Measurements from ENCODE around the gene AQP2. TPM values are rescaled to one million over a fixed set of nuclear protein-coding genes. Genes with fewer than 3 reads are reported as not detected.

Gene AQP2
- total and polyA plus RNA-seq, 2 experiments from 2014 or later = 0.07 TPM; not detected in 1

DNA sequence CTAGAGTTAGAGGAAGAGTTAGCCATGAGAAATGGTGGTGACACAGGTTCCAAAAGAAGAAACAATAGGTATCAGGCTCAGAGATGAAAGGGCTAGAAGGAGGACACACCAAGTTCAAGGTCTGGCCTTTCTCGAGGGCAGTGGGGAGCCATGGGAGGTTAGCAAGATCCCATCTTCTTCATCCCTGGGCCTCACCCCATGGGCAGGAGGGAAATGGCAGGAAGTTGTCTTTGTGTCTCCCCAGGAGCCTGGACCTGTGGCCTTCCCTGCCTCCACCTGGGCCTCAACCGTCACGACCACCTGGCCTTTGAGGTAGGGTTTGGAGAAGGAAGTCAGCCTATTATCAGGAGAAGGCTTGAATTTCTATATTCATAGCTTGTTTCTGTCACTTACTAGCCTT is 5.8 kb upstream of the AQP2 start (continued):
- TF ChIP-seq, protein P1, sequence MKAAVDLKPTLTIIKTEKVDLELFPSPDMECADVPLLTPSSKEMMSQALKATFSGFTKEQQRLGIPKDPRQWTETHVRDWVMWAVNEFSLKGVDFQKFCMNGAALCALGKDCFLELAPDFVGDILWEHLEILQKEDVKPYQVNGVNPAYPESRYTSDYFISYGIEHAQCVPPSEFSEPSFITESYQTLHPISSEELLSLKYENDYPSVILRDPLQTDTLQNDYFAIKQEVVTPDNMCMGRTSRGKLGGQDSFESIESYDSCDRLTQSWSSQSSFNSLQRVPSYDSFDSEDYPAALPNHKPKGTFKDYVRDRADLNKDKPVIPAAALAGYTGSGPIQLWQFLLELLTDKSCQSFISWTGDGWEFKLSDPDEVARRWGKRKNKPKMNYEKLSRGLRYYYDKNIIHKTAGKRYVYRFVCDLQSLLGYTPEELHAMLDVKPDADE (IDR thresholded peaks at IDR 0.05) = no peak
- TF ChIP-seq POLR2AphosphoS5 (IDR thresholded peaks at IDR 0.05; ENCODE audit: low read depth) = no peak
- no peak for TF ChIP-seq EZH2phosphoT487 (IDR thresholded peaks at IDR 0.05; ENCODE audit: unreplicated experiment)

DNA sequence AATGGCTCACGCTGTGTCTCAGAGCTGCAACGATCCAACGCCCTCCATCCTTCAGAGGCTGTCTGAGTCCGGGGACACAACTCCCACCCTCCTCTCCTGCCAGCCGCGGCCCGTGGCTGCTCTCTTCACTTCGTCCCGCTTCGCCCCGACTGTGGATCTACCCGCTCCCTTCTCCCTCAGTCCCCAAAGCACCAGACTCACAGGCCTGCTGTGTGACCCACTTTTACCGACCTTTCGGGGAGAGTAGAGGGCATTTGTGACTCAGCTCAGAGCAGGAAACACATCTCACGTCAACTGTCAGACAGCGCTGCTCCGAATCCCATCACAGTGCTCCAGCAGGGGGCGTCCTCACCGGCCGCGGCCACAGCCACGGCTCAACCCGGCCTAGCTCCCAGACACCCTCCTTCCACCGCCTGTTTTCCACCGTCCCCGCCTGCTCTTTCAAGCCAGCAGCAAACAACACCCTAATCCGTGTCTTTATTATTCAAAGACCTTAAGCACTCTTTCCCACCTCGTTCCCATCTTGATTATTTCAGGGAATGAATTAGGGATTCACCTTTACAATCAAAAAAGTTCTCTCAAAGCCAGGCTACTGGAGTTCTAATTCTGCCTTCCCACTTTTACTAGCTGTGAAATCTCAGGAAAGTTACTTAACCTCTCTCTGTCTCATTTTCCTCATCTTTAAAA is 5.0 kb upstream of the AQP2 start:
- Histone ChIP-seq H3K79me2 (replicated peaks; ENCODE audit: insufficient read depth) (no peaks in the 10 kb centered on the region), H3K9me2 (ENCODE audit: insufficient read depth) (no peaks in the 10 kb centered on the region), H3K4me3 (peak overlapping the region; percentile 37), H3K27ac (ENCODE audit: low read depth) (peak overlapping the region; percentile 17; the same call in 1 of the 2 replicates), H3K36me3 (ENCODE audit: insufficient read depth) (no peaks in the 10 kb centered on the region), H3K4me2 (peak overlapping the region; percentile 75), H3K27me3 (ENCODE audit: insufficient read depth) (no peaks in the 10 kb centered on the region), H2AFZ (peak overlapping the region; percentile 60; the same call in 1 of the 2 replicates), H3F3A (replicated peaks; ENCODE audit: low read depth) (no peaks in the 10 kb centered on the region), H4K20me1 (replicated peaks; ENCODE audit: insufficient read depth) (no peaks in the 10 kb centered on the region), H3K4me1 (ENCODE audit: insufficient read depth) (peaks cover 26% of the 10 kb centered on the region)
- Mint-ChIP-seq H3K36me3 (ENCODE audit: low read depth) (no peaks in the 10 kb centered on the region), H3K27me3 (ENCODE audit: insufficient read depth, low read depth, poor library complexity) (peaks cover 14% of the 10 kb centered on the region), H3K4me3 (peak overlapping the region; percentile 64), H3K4me1 (peaks cover 41% of the 10 kb centered on the region), H3K9me3 (no peaks in the 10 kb centered on the region), H3K27ac (no peak overlapping the region)
- ATAC-seq (peak; percentile 96), DNase-seq (ENCODE audit: low spot score) (peak; percentile 90)
- TF ChIP-seq JUNB (IDR thresholded peaks at IDR 0.05; ENCODE audit: unreplicated experiment) (no peak), ZNF331 (CRISPR knock-in tag; IDR thresholded peaks at IDR 0.05; ENCODE audit: low read depth) (no peak), EZH2 (IDR thresholded peaks at IDR 0.05; ENCODE audit: low read depth, unreplicated experiment) (no peak), NANOG (IDR thresholded peaks at IDR 0.05; ENCODE audit: borderline replicate concordance) (0 out of 2 replicates have a peak, but pooled peaks have one; percentile 23), STAT1 (IDR thresholded peaks at IDR 0.05; ENCODE audit: unreplicated experiment) (no peak), EZH2phosphoT487 (IDR thresholded peaks at IDR 0.05; ENCODE audit: unreplicated experiment) (no peak), CREB1 (CRISPR knock-in tag; IDR thresholded peaks at IDR 0.05; ENCODE audit: low read depth) (peak; percentile 55), POLR2AphosphoS5 (IDR thresholded peaks at IDR 0.05; ENCODE audit: low read depth) (no peak)
- TF ChIP-seq, protein P2, sequence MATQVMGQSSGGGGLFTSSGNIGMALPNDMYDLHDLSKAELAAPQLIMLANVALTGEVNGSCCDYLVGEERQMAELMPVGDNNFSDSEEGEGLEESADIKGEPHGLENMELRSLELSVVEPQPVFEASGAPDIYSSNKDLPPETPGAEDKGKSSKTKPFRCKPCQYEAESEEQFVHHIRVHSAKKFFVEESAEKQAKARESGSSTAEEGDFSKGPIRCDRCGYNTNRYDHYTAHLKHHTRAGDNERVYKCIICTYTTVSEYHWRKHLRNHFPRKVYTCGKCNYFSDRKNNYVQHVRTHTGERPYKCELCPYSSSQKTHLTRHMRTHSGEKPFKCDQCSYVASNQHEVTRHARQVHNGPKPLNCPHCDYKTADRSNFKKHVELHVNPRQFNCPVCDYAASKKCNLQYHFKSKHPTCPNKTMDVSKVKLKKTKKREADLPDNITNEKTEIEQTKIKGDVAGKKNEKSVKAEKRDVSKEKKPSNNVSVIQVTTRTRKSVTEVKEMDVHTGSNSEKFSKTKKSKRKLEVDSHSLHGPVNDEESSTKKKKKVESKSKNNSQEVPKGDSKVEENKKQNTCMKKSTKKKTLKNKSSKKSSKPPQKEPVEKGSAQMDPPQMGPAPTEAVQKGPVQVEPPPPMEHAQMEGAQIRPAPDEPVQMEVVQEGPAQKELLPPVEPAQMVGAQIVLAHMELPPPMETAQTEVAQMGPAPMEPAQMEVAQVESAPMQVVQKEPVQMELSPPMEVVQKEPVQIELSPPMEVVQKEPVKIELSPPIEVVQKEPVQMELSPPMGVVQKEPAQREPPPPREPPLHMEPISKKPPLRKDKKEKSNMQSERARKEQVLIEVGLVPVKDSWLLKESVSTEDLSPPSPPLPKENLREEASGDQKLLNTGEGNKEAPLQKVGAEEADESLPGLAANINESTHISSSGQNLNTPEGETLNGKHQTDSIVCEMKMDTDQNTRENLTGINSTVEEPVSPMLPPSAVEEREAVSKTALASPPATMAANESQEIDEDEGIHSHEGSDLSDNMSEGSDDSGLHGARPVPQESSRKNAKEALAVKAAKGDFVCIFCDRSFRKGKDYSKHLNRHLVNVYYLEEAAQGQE (IDR thresholded peaks at IDR 0.05; ENCODE audit: unreplicated experiment) = peak; percentile 8
- TF ChIP-seq, protein P3, sequence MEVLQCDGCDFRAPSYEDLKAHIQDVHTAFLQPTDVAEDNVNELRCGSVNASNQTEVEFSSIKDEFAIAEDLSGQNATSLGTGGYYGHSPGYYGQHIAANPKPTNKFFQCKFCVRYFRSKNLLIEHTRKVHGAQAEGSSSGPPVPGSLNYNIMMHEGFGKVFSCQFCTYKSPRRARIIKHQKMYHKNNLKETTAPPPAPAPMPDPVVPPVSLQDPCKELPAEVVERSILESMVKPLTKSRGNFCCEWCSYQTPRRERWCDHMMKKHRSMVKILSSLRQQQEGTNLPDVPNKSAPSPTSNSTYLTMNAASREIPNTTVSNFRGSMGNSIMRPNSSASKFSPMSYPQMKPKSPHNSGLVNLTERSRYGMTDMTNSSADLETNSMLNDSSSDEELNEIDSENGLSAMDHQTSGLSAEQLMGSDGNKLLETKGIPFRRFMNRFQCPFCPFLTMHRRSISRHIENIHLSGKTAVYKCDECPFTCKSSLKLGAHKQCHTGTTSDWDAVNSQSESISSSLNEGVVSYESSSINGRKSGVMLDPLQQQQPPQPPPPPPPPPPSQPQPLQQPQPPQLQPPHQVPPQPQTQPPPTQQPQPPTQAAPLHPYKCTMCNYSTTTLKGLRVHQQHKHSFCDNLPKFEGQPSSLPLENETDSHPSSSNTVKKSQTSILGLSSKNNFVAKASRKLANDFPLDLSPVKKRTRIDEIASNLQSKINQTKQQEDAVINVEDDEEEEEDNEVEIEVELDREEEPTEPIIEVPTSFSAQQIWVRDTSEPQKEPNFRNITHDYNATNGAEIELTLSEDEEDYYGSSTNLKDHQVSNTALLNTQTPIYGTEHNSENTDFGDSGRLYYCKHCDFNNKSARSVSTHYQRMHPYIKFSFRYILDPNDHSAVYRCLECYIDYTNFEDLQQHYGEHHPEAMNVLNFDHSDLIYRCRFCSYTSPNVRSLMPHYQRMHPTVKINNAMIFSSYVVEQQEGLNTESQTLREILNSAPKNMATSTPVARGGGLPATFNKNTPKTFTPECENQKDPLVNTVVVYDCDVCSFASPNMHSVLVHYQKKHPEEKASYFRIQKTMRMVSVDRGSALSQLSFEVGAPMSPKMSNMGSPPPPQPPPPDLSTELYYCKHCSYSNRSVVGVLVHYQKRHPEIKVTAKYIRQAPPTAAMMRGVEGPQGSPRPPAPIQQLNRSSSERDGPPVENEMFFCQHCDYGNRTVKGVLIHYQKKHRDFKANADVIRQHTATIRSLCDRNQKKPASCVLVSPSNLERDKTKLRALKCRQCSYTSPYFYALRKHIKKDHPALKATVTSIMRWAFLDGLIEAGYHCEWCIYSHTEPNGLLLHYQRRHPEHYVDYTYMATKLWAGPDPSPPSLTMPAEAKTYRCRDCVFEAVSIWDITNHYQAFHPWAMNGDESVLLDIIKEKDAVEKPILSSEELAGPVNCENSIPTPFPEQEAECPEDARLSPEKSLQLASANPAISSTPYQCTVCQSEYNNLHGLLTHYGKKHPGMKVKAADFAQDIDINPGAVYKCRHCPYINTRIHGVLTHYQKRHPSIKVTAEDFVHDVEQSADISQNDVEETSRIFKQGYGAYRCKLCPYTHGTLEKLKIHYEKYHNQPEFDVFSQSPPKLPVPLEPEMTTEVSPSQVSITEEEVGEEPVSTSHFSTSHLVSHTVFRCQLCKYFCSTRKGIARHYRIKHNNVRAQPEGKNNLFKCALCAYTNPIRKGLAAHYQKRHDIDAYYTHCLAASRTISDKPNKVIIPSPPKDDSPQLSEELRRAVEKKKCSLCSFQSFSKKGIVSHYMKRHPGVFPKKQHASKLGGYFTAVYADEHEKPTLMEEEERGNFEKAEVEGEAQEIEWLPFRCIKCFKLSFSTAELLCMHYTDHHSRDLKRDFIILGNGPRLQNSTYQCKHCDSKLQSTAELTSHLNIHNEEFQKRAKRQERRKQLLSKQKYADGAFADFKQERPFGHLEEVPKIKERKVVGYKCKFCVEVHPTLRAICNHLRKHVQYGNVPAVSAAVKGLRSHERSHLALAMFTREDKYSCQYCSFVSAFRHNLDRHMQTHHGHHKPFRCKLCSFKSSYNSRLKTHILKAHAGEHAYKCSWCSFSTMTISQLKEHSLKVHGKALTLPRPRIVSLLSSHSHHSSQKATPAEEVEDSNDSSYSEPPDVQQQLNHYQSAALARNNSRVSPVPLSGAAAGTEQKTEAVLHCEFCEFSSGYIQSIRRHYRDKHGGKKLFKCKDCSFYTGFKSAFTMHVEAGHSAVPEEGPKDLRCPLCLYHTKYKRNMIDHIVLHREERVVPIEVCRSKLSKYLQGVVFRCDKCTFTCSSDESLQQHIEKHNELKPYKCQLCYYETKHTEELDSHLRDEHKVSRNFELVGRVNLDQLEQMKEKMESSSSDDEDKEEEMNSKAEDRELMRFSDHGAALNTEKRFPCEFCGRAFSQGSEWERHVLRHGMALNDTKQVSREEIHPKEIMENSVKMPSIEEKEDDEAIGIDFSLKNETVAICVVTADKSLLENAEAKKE (CRISPR knock-in tag; IDR thresholded peaks at IDR 0.05) = no peak
- TF ChIP-seq, protein P4, sequence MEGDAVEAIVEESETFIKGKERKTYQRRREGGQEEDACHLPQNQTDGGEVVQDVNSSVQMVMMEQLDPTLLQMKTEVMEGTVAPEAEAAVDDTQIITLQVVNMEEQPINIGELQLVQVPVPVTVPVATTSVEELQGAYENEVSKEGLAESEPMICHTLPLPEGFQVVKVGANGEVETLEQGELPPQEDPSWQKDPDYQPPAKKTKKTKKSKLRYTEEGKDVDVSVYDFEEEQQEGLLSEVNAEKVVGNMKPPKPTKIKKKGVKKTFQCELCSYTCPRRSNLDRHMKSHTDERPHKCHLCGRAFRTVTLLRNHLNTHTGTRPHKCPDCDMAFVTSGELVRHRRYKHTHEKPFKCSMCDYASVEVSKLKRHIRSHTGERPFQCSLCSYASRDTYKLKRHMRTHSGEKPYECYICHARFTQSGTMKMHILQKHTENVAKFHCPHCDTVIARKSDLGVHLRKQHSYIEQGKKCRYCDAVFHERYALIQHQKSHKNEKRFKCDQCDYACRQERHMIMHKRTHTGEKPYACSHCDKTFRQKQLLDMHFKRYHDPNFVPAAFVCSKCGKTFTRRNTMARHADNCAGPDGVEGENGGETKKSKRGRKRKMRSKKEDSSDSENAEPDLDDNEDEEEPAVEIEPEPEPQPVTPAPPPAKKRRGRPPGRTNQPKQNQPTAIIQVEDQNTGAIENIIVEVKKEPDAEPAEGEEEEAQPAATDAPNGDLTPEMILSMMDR (conservative IDR thresholded peaks at IDR 0.05; ENCODE audit: low read depth in 2 of 2) = peak; percentile 89 to 94

All from GM23338 (cell line).